GM12878 (cell line): ENCODE measurements around the gene ITGA4. TPM values are rescaled to one million over a fixed set of nuclear protein-coding genes. Genes with fewer than 3 reads are reported as not detected.
A peak's percentile ranks its signal among the peaks of the same experiment; 100 is the strongest.

Experiments
- BMI1 ChIP-seq: fragments of 450-650 bp; IDR thresholded peaks from 2 replicates; pipeline ENCODE4 v1.6.1; 2016; ENCODE audit warnings: mild to moderate bottlenecking, moderate library complexity, borderline replicate concordance
- CREB1 ChIP-seq: IDR thresholded peaks from 2 replicates; pipeline ENCODE4 v1.6.1; 2012; ENCODE audit warnings: low read depth, mild to moderate bottlenecking, inconsistent platforms
- FOXM1 ChIP-seq: IDR thresholded peaks from 2 replicates; pipeline ENCODE4 v1.6.1; 2012; ENCODE audit warnings: low read depth, mild to moderate bottlenecking, inconsistent platforms, low read length, moderate library complexity
- GABPA ChIP-seq: IDR thresholded peaks from 2 replicates; pipeline ENCODE4 v1.6.1; 2014; ENCODE audit warnings: antibody characterized with exemption, low read depth, mild to moderate bottlenecking, inconsistent platforms
- HCFC1 ChIP-seq: fragments of 150-350 bp; IDR thresholded peaks from 2 replicates; pipeline ENCODE4 v1.6.1; 2014; ENCODE audit warnings: low read length
- HDAC2 ChIP-seq: fragments of 200-600 bp; sonication (generic); IDR thresholded peaks from 2 replicates; pipeline ENCODE4 v1.6.1; 2017
- IRF4 ChIP-seq: IDR thresholded peaks from 2 replicates; pipeline ENCODE4 v1.6.1; 2011; ENCODE audit warnings: low read depth, low read length
- IRF5 ChIP-seq: fragments of 450-650 bp; IDR thresholded peaks from 2 replicates; pipeline ENCODE4 v1.6.1; 2017; ENCODE audit warnings: borderline replicate concordance
- JUNB ChIP-seq: IDR thresholded peaks from 2 replicates; pipeline ENCODE4 v1.6.1; 2016; ENCODE audit warnings: antibody characterized with exemption, mild to moderate bottlenecking
- KDM1A ChIP-seq: fragments of 200-600 bp; sonication (generic); IDR thresholded peaks from 2 replicates; pipeline ENCODE4 v1.6.1; 2016; ENCODE audit warnings: borderline replicate concordance
- NFYA ChIP-seq: IDR thresholded peaks from 2 replicates; pipeline ENCODE4 v1.6.1; 2011; ENCODE audit warnings: low read depth, mild to moderate bottlenecking, low read length, improper control_type of control experiment, borderline replicate concordance
- NR2C1 ChIP-seq: fragments of 450-650 bp; IDR thresholded peaks from 2 replicates; pipeline ENCODE4 v1.6.1; 2017; ENCODE audit warnings: antibody characterized with exemption, mild to moderate bottlenecking, moderate library complexity
- NR2C2 ChIP-seq: IDR thresholded peaks from 2 replicates; pipeline ENCODE4 v1.6.1; 2011; ENCODE audit warnings: borderline replicate concordance, low read depth; ENCODE audit not compliant: control insufficient read depth, insufficient read length
- RAD51 ChIP-seq: fragments of 450-650 bp; IDR thresholded peaks from 2 replicates; pipeline ENCODE4 v1.6.1; 2016; ENCODE audit warnings: moderate library complexity, mild to moderate bottlenecking, inconsistent platforms
- RBBP5 ChIP-seq: fragments of 200-600 bp; sonication (generic); conservative IDR thresholded peaks from 2 replicates; pipeline ENCODE4 v1.6.1; 2016
- TAF1 ChIP-seq: IDR thresholded peaks from 2 replicates; pipeline ENCODE4 v1.6.1; 2011; ENCODE audit warnings: mild to moderate bottlenecking, low read depth, low read length, borderline replicate concordance
- USF1 ChIP-seq: IDR thresholded peaks from 2 replicates; pipeline ENCODE4 v1.6.1; 2011; ENCODE audit warnings: borderline replicate concordance, low read depth, mild to moderate bottlenecking, moderate library complexity, mixed read lengths, low read length; ENCODE audit not compliant: insufficient read depth; ENCODE audit errors: extremely low read length
- WRNIP1 ChIP-seq: IDR thresholded peaks from 2 replicates; pipeline ENCODE4 v1.6.1; 2011; ENCODE audit warnings: low read depth, low read length, improper control_type of control experiment, borderline replicate concordance
- ZBTB11 ChIP-seq: fragments of 450-650 bp; formaldehyde crosslinking; IDR thresholded peaks from 2 replicates; pipeline ENCODE4 v1.5.0; 2022; ENCODE audit warnings: mild to moderate bottlenecking, missing genetic modification characterization
- ZBTB4 ChIP-seq: fragments of 450-650 bp; formaldehyde crosslinking; IDR thresholded peaks from 2 replicates; pipeline ENCODE4 v1.4.0; 2022; ENCODE audit warnings: mild to moderate bottlenecking, moderate library complexity
- polyA plus RNA-seq, 11 experiments: library from polyadenylated mRNA; depleted of rRNA in 4 of 11; unstranded in 6 of 11; stranded (reverse) in 5 of 11; fragments of >200 nt; fragmentation: Nextera tagmentation in 4 of 11; fragmentation: Illumina TruSeq in 1 of 11; extraction: Ambion mirVana in 4 of 11; extraction: Trizol in 1 of 11; gene quantifications; 1 replicate in 1 of 11; 2 replicates in 10 of 11; pipeline versions ENCODE4 v1.2.1 to v1.2.3, GENCODE V29; 2011 to 2016; ENCODE audit warnings: inconsistent platforms in 2 of 11, missing spikeins in 2 of 11, low read depth in 1 of 11
- total RNA-seq, 4 experiments: library from RNA; depleted of rRNA in 3 of 4; stranded (reverse); fragments of >200 nt in 3 of 4; fragmentation: Illumina TruSeq in 1 of 4; extraction: Trizol in 1 of 4; gene quantifications; 2 replicates each; pipeline versions ENCODE4 v1.2.1 to v1.2.3, GENCODE V29; 2013 to 2021

The ITGA4 gene
- total and polyA plus RNA-seq, 10 of the 15 experiments (the other 5 are each of a cell fraction or from before 2014, with no cell fraction given), result 12.4 to 87.9 (median 63.5) TPM

GRCh38 chr2:181457741-181458425, 697 bp downstream of the ITGA4 start (continued):
- no peak for TF ChIP-seq ZBTB11 (CRISPR knock-in tag)
- no peak for TF ChIP-seq BMI1
- TF ChIP-seq JUNB, result no peak
- no peak for TF ChIP-seq GABPA
- no peak for TF ChIP-seq WRNIP1
- no peak for TF ChIP-seq ZBTB4 (CRISPR knock-in tag)
- TF ChIP-seq USF1, result peak; percentile 41
- TF ChIP-seq TAF1, result peak; percentile 43; the same call in 1 of the 2 replicates
- TF ChIP-seq CREB1, result no peak
- TF ChIP-seq FOXM1, result no peak
- TF ChIP-seq RBBP5, result no peak
- no peak for TF ChIP-seq NR2C2
- no peak for TF ChIP-seq HDAC2
- TF ChIP-seq NFYA, result no peak
- TF ChIP-seq IRF5, result no peak
- TF ChIP-seq IRF4, result no peak
- no peak for TF ChIP-seq KDM1A
- no peak for TF ChIP-seq HCFC1
- TF ChIP-seq NR2C1, result no peak
- TF ChIP-seq RAD51, result no peak
